Measurements from ENCODE around the gene TMEM43.

TMEM43 gene

GRCh38 chr3:14132120-14132519 lies 7.3 kb downstream of the TMEM43 start:
- H3K4me3 ChIP-seq (replicated peaks; ENCODE audit: insufficient read depth, low read length), result no peak overlapping the region

GRCh38 chr3:14132689-14133088 lies 7.8 kb downstream of the TMEM43 start:
- no peak for TF ChIP-seq POLR2AphosphoS5 (IDR thresholded peaks at IDR 0.05; ENCODE audit: low read depth)
- Histone ChIP-seq H3K27ac (replicated peaks) (no peak overlapping the region), H3K4me3 (replicated peaks; ENCODE audit: insufficient read depth, low read length) (no peak overlapping the region), H3K27me3 (ENCODE audit: insufficient read depth, poor library complexity, severe bottlenecking) (no peaks in the 10 kb centered on the region)
- no peak for DNase-seq (ENCODE audit: low read depth in 1 of 2, low spot score in 1 of 2)

More at GRCh38 chr3:14132120-14132519, 7.3 kb downstream of the TMEM43 start:
- H3K27ac ChIP-seq (replicated peaks), result no peak overlapping the region
- DNase-seq (ENCODE audit: low read depth in 1 of 2, low spot score in 1 of 2), result no peak
- no peaks in the 10 kb centered on the region for H3K27me3 ChIP-seq (ENCODE audit: insufficient read depth, poor library complexity, severe bottlenecking)
- TF ChIP-seq POLR2AphosphoS5 (IDR thresholded peaks at IDR 0.05; ENCODE audit: low read depth) (no peak), GABPA (IDR thresholded peaks at IDR 0.05; ENCODE audit: low read depth) (no peak), REST (IDR thresholded peaks at IDR 0.05; ENCODE audit: insufficient replicate concordance, low read depth) (no peak), CTCF (IDR thresholded peaks at IDR 0.05; ENCODE audit: insufficient read depth, low read length) (no peak), SPI1 (IDR thresholded peaks at IDR 0.05; ENCODE audit: borderline replicate concordance, low read depth) (no peak)

- H3K27ac ChIP-seq (replicated peaks), result no peak overlapping the region
- DNase-seq (ENCODE audit: low read depth in 1 of 2, low spot score in 1 of 2), result no peak
- H3K27me3 ChIP-seq (ENCODE audit: insufficient read depth, poor library complexity, severe bottlenecking), result no peaks in the 10 kb centered on the region
- TF ChIP-seq POLR2AphosphoS5 (IDR thresholded peaks at IDR 0.05; ENCODE audit: low read depth) (no peak), CTCF (IDR thresholded peaks at IDR 0.05; ENCODE audit: insufficient read depth, low read length) (no peak), REST (IDR thresholded peaks at IDR 0.05; ENCODE audit: insufficient replicate concordance, low read depth) (no peak), GABPA (IDR thresholded peaks at IDR 0.05; ENCODE audit: low read depth) (no peak), SPI1 (IDR thresholded peaks at IDR 0.05; ENCODE audit: borderline replicate concordance, low read depth) (no peak)
- no peak overlapping the region for H3K4me3 ChIP-seq (replicated peaks; ENCODE audit: insufficient read depth, low read length)
Observed at GRCh38 chr3:14133188-14133800, 8.4 kb downstream of the TMEM43 start.

GRCh38 chr3:14133876-14134275 lies 9.0 kb downstream of the TMEM43 start:
- Histone ChIP-seq H3K4me3 (replicated peaks; ENCODE audit: insufficient read depth, low read length) (no peak overlapping the region), H3K27me3 (ENCODE audit: insufficient read depth, poor library complexity, severe bottlenecking) (no peaks in the 10 kb centered on the region), H3K27ac (replicated peaks) (no peak overlapping the region)
- DNase-seq (ENCODE audit: low read depth in 1 of 2, low spot score in 1 of 2), result no peak
- TF ChIP-seq CTCF (IDR thresholded peaks at IDR 0.05; ENCODE audit: insufficient read depth, low read length) (no peak), GABPA (IDR thresholded peaks at IDR 0.05; ENCODE audit: low read depth) (no peak), REST (IDR thresholded peaks at IDR 0.05; ENCODE audit: insufficient replicate concordance, low read depth) (no peak), SPI1 (IDR thresholded peaks at IDR 0.05; ENCODE audit: borderline replicate concordance, low read depth) (no peak), POLR2AphosphoS5 (IDR thresholded peaks at IDR 0.05; ENCODE audit: low read depth) (no peak)

Measured in HL-60 (cell line).